HT-29 (cell line): ENCODE data around the gene IFT57. TPM values are rescaled to one million over a fixed set of nuclear protein-coding genes. Genes with fewer than 3 reads are reported as not detected.
A peak's percentile ranks its signal among the peaks of the same experiment; 100 is the strongest.
"Not testable (repeated sequence)": the region's sequence is repeated elsewhere in the genome, so short reads cannot be mapped to it uniquely, and the experiment has no call there.

Experiments used
- DNase-seq: peaks from one replicate; pipeline ENCODE4 v3.0.0-alpha.2; 2015; ENCODE audit warnings: low spot score
- total RNA-seq: library from RNA; depleted of rRNA; stranded (reverse); fragments of >200 nt; shearing (Covaris generic); gene quantifications from 2 replicates; pipeline ENCODE4 v1.2.3, GENCODE V29; 2014; rRNA removed

Gene IFT57, protein sequence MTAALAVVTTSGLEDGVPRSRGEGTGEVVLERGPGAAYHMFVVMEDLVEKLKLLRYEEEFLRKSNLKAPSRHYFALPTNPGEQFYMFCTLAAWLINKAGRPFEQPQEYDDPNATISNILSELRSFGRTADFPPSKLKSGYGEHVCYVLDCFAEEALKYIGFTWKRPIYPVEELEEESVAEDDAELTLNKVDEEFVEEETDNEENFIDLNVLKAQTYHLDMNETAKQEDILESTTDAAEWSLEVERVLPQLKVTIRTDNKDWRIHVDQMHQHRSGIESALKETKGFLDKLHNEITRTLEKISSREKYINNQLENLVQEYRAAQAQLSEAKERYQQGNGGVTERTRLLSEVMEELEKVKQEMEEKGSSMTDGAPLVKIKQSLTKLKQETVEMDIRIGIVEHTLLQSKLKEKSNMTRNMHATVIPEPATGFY
- total RNA-seq: 36.6 and 39.5 TPM in 2 replicates

DNA sequence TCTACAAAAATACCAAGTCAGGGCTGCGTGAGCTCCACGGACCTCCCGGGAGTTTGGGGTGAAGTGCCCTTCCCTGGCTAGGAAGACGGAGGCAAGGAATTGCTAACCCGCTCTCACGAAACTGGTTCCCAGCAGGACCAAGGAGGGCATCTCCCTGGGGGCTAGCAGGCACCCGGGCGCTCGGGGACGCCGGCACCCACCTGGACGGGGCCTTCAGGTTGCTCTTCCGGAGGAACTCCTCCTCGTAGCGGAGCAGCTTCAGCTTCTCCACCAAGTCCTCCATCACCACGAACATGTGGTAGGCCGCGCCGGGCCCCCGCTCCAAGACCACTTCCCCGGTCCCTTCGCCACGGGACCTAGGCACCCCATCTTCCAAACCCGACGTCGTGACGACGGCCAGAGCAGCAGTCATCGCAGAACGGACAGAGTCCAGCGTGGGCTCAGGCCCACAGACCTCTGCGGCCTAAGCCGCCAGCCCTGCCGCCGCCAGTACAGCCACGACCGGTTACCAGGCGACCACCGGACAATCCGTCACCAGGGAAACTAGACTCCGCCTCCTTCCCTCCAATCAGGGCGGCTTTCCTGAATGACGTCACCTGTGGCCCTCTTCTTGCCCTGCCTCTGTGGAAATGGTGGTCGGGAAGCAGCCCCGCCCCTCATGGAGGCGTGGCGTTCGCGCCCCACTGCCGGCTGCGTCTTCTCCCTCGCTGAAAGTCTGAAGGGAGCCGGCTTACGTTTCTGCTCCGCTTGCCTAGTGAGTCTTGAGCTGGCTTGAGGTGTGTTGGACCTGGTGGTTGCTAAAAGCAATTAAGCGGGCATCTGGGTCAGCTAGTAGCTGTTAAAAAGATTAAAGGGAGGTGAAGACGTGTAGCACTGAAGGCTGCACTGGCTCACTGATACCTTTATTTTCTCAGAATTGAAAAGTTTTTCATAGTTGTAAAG, at the start of gene IFT57:
Gene IFT57 (minus strand): TSS at position 514 of the 942 bp plus-strand sequence. CDS start 102 bp downstream, at position 412.
- DNase-seq: peak; percentile 98

DNA sequence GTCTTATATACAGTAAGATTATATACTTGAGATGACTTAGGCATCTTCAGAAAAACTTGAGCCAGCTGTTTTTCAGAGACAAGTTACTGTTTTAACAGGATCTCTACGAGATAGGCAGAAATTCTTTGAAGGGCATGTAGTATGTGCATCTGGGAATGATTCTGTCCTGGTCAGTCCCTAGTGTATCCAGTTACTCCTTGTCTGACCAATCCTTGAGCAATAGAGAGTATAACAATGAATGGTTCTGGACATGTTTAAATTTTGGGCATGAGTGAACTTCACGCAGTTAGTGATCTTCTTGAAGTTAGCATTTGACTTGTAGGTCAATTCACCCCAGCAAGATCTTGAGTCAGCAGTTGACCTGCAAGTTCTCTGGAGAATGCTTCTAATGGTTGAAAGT, 49.4 kb upstream of the IFT57 start:
- no peak for DNase-seq

DNA sequence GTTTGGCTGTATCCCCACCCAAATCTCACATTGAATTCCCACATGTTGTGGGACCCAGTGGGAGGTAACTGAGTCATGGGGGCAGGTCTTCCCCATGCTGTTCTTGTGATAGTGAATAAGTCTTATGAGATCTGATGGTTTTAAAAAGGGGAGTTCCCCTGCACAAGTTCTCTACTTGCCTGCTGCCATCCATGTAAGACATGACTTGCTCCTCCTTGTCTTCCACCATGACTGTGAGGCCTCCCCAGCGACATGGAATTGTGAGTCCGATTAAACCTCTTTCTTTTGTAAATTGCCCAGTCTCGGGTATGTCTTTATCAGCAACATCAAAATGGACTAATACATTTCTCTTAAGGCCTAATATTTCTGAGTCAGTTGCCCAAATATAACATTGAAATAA, 46.0 kb upstream of the IFT57 start:
- DNase-seq: not testable (repeated sequence)

DNA sequence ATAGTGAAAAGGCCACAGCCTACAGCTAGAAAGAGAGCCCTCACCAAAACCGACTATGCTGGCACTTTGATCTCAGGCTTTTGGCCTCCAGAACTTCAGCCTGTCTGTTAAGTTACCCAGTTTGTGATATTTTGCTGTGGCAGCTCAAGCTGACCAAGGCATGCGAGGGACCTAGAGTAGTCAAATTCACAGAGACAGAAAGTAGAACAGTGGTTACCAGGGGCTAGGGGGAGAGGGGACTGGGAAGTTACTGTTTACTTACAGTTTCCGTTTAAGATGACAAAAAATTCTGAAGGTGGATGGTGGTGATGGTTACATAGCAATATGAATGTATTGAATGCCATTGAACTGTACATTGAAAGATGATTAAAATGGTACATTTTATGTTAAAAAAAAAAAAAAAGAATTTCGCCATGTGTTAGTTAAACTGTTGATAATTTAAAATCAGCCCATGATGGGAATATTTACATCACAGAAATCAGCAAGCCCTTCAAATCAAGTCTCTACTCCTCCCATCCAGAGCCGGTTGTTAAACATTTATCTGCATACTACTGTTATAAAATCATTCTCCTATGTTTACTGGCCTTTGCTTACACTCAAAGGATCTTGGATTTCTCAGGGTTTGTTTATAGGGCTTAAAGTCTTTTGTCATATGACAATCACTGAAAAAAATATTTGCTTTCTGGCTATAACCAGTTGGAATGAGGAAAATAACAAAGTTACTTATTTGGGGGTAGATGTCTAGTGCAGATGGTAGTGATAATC, 42.5 kb upstream of the IFT57 start:
- DNase-seq: not testable (repeated sequence)

DNA sequence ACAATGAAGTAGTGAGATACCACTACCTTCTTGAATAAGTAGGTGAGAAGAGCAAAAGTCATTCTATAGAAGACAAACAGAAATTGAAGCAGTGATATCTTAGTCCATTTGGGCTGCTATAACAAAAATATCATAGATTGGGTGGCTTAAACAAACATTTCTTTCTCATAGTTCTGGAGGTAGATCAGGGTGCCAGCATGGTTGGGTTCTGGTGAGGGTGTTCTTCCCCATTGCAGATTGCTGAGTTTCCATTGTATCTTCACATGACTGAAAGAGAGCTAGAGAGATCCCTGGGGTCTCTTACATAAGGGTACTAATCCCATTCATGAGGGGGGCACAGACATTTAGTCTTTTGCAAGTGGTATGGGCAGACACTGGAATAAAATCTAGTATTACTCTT, 32.9 kb upstream of the IFT57 start:
- DNase-seq: no peak

DNA sequence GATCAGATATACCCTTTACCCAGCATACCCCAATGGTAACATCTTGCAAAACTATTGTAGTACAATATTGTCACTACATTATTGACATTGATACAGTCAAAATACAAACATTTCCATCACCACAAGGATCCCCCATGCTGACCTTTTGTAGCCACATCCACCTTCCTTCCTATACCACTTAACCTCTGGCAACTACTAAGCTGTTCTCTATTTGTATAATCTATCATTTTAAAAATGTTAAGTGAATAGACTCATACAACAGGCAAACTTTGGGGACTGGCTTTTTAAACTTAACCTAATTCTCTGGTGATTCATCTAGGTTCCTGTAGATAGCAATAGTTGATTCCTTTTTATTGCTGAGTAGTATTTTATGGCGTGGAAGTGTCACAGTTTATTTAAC, 29.6 kb upstream of the IFT57 start:
- DNase-seq: no peak

DNA sequence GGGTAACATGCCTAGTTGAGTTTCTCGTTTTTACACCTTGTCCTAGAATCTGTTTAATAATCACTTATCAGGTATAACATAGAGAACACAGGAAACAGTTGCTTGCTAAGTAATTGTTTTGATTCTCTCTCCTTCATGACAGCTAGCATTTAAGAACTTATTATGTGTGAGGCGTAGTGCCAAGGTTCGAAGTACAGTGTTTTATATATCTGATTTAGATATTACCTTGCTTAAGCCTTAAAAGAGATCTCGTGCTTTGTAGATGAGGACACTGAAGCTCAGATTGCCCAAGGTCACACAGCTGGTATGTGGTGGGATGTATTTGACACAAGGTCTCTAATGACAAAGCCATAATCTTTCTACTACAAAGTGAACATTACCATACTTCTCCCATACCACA, 29.0 kb upstream of the IFT57 start:
- DNase-seq: peak; percentile 28

DNA sequence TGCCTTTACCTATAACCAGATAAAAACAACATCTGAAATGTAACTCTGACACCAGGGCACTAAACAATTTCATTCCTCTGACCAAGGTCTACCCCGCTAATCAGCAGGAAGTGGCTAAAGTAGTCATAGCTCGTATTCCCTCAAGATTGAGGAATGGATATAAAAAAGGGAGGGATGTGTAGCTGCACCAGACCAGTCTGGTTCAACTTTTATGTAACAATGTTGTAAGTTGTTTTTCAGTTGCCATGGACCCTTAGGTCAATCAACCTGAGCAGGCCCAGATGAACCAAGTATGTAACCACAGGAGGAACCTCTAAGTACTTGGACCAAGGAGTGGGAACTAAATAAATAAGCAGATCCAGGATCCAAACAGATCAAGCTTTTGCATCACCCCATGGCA, 28.4 kb upstream of the IFT57 start:
- DNase-seq: peak; percentile 45

DNA sequence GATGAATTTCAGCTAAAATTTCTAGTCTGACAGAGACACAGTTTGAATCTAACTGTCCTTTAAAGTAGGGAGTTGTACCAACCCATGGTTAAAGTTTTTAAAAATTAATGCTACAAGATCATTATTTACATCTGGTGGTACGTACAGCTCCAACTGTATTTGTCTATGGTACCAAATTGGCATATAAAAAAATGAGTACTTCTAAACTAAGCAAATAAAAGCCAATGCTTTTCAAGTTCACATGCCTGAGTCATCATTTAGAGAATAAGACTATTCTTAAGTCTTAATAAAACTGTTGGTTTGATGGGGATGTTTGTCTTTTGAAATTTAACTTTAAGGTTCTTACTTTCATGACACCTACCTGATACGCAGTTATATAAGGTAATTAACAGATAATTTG, 21.0 kb upstream of the IFT57 start:
- DNase-seq: no peak

DNA sequence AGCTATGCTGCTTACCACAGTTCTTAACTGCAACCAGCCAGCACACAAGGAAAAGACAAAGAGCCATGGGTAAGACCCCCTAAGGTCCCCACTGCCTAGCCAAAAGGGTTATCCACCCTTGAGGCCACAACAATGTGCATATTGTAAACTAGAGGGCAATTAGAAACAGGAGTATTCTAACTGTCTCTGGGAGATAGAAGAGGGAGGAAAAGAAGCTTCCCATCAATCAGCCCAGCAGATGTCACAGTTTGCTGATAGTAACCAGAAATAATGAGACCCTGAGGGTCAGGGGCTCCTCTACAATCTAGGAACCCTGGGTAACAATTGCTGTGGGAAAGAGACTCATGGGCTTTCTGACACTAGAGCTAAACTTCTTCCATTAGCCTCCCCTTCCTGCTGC, 20.6 kb upstream of the IFT57 start:
- no peak for DNase-seq

DNA sequence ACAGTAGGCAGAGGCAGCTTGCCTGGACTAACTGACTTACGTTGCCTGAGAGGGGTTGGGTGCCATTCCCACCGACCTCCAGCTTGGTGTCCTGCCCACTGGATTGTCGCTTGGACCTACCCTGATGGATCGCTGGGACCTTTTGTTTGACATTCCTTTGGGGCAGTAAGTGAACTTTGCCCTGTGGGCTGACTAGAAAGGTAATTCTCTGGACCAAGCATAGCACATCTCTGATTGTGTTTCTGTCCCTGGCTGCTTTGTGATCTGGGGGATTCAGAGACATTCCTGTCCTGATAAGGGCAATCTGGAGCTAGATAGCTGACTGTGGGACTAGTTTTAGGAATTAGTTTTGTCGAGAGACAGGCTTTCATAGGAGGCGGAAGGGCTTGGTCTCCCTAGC, 19.5 kb upstream of the IFT57 start:
- no peak for DNase-seq

DNA sequence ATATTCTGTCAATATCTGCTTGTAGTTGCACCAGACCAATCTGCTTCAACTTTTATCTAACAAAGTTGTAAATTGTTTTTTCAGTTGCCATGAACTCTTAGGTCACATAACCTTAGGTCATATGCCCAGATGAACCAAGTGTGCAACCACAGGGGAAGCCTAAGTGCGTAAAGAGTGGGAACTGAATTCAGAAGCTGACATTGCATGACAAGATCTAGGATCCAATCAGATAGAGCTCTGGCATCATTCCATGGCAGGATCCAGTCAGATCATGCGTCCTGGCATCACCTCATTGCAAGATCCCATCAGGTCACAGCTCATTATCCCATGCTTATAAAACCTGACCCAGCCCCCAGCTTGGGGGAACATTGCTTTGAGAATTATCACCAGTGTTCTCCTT, 18.9 kb upstream of the IFT57 start:
- DNase-seq: no peak

DNA sequence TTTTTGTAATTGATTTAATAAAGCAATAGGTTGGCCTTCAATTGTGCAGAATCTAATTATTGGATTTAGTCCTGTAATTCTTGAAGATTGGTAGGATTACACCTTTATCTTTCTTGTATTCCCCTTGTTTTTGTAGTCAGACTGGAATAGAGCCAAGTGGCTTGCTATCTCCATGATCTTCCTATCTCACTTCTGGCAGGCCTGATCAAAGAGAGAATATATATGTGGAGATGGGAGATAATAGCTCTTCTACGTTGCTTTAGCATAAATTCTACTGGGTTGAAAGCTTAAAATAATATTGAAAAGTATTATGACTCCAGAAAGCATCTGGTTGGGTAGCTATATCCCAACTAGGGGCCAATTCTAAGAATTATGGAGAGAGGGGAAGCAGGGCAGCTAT, 16.9 kb upstream of the IFT57 start:
- no peak for DNase-seq

DNA sequence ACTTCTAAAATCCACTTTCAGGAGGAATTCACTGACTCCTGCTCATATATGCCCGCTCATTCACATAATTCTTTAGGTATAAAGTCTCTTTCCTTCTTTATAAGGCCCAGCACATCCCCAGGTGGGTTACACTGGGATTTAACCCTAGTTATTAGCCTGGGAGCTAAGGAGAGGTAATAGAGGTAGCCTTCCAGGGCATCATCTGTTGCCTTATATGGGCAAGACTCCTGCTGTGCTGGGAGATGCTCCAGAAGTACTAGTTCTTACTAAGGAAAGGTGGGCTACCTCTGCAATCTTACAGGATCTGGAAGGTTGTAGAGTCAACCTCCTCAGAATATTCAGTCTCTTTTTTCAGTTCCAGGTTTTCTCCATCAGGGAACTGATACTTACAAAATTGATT, 13.1 kb upstream of the IFT57 start:
- DNase-seq: no peak

DNA sequence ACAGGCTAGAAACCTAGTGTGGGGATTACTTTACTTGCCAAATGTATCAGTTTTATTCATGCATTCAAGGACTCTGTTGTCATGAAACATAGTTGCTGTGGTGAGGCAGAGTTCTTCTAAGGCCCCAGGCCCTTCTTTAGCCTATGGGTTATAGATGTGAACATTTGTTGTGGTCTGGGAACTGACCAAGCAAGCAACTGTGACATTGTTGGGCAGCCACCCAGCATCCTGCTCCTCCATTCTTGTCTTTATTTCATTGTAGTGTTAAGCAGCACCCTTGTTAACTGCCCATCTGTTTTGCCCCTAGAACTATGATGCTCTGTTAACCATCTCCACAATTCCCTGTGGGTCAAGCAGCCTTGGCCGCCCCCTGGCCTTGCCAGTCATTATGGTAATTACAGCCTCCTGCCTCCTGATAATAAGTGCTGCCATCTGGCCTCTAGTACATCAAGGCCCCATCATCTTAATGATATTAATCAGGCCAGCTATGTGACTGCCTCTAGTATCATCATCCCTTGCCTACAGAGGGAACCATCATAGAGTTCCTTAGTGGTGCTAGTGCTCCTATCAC, 12.2 kb upstream of the IFT57 start:
- no peak for DNase-seq

DNA sequence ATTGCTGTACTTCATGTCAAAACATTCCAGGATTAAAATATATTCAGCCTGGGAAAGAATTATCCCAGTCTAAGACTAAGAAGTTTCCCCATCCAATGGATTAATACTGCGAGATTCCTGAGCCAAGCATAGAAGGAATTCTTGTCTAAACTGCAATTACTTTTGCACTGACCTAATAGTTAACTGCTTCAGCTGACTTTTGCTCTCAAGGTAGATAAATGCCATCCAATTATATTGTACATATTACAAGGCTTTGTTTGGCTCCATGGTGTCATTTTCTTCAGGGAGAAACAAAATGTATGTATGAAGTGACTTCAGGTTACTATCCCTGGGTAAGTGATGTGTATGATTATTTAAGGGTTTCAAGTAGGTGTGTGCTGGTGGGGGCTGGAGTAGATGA, 6.1 kb upstream of the IFT57 start:
- DNase-seq: no peak

DNA sequence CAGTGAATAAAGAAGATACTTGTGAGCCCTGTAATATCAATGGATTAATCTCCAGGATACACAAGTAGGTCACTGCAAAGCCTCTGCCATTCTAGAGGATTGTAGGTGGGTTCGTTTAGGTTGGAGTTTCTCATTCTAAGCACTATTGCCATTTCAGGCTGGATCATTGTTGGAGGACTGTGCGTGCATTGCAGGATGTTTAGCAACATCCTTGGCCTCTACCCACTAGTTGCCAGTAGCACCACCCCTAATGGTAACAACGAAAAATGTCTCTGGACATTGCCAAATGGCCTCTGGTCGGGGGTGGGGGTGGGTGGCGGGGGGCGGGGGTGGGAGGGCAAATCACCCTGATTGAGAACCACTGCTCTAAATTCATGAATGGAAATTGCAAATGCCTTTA, 4.9 kb upstream of the IFT57 start:
- DNase-seq: no peak

DNA sequence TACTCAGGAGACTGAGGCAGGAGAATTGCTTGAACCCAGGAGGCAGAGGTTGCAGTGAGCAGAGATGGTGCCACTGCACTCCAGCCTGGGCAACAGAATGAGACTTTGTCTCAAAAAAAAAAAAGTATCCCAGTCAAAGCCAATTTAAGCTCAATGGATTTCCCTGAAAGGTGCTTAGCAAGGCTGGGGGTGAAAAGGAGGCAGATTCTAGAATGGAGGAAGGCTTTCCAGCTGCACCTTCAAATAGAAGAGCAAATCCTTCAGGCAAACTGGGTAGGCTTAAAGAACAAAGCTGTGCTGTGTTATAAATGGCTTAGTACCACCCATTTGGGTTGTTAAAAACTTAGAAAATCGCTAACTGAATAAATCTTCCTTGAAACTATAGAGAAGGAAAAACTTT, 3.0 kb upstream of the IFT57 start:
- DNase-seq: no peak

DNA sequence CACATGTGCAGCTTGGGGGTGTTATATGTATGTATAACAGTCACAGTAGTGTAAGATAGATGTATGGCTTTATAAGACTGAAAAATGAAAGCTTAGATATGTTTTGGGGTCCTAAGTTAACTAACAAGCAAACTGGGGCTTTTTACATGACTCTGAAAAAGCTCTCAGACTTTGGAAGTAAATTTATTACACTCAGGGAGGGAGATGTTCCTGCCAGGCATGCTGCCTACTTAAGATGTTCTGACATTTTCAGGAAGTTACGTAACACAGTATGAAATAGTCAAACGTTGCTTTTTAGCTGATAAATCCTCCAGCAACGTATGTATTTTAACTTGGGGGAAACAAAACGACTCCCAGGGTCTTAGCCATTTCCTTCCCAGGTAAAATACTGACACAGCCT, 1.7 kb upstream of the IFT57 start:
- DNase-seq: no peak

DNA sequence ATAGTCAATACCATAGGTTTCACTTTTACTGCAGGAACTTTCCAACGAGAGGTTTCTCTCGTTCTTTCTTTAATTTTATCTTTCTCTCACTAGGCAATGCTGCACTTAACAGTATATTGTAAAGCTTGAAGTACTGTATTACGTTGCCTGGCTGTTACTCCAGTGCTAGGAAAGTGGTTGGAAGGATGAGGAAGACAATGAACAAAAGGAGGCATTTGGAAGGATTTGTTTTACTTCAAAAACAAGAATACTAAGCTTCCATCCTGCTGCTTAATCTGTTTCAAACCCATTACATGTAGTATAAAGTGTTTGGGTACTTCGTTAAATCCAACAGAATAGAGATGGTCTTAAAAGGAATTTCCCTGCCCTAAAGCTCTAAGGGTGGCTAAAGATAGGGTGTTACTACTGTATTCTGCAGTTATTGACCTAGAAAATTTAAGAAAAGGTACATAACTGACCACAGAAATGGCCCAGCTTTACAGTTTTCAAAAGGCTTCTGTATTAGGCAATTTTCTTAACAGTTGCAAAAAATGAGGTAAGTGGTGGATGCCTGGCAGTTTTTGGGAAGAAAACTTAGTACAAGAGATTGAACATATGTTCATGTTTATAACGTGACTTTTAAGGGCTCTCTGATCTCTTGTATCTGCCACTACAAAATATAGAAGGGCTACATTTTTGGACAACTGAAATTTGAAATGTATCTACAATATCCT, 785 bp upstream of the IFT57 start:
- DNase-seq: no peak

DNA sequence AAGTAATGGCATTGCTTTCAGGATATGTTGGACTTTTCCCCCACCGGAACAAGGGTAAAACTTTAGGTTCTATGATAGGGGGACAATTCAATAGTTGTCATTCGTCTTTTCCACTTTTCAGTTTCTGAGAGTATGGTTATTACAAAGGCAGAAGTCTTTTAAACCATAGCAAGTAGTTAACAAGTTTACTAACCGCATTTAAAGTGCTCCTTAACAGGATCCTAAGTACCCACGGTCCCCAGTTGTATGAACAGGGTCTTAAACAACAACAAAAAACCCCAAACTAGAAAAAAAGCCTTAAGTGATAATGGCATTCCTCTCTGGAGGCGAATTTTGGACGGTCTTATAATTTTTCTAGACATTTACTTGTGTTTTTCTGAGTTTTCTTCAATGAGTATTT, 831 bp downstream of the IFT57 start:
- no peak for DNase-seq
